Suprapubic skin (tissue), 4 donors: ENCODE measurements around the gene PEMT.

Source experiments
- CTCF ChIP-seq, 2 donors: fragments of 200-600 bp in 1 of 2; fragments of 450-650 bp in 1 of 2; sonication (generic) in 1 of 2; IDR thresholded peaks; one replicate each; pipeline ENCODE4 v1.5.1; 2016 to 2019; ENCODE audit warnings: antibody characterized with exemption in 2 of 2, mild to moderate bottlenecking in 1 of 2, moderate library complexity in 1 of 2
- POLR2A ChIP-seq, 2 donors: fragments of 450-650 bp; IDR thresholded peaks; one replicate each; pipeline ENCODE4 v1.6.1; 2017; ENCODE audit warnings: antibody characterized with exemption in 2 of 2, mild to moderate bottlenecking in 2 of 2, moderate library complexity in 2 of 2
- POLR2AphosphoS5 ChIP-seq, 3 donors: sonication (generic); formaldehyde crosslinking; IDR thresholded peaks; one replicate each; pipeline ENCODE4 v1.6.1; 2017; ENCODE audit warnings: antibody characterized with exemption in 3 of 3

GRCh38 chr17:17557796-17558195, 33.7 kb downstream of the PEMT start:
- no peak for TF ChIP-seq POLR2AphosphoS5 (IDR thresholded peaks at IDR 0.05)
- TF ChIP-seq CTCF (IDR thresholded peaks at IDR 0.05): no peak
- no peak for TF ChIP-seq POLR2A (IDR thresholded peaks at IDR 0.05)
